ENCODE results near the gene GRB14. TPM values are rescaled to one million over a fixed set of nuclear protein-coding genes. Genes with fewer than 3 reads are reported as not detected.

The GRB14 gene
- total RNA-seq, 1 donor from 2014 or later: 11.1 TPM

- H3K4me1 Mint-ChIP-seq (ENCODE audit: low read depth, unreplicated experiment): no peaks in the 10 kb centered on the region
- Histone ChIP-seq H3K27ac (ENCODE audit: low read depth, low read length) (no peak overlapping the region), H3K4me1 (ENCODE audit: insufficient read depth, low read length) (no peaks in the 10 kb centered on the region), H3K4me2 (ENCODE audit: low read length) (no peak overlapping the region), H2AFZ (ENCODE audit: low read depth, low read length) (no peak overlapping the region), H3K9ac (ENCODE audit: low read length) (no peak overlapping the region), H3K9me3 (ENCODE audit: insufficient read depth, low read depth, low read length) (no peaks in the 10 kb centered on the region), H4K20me1 (ENCODE audit: insufficient read depth, low read length) (no peaks in the 10 kb centered on the region), H3K36me3 (ENCODE audit: insufficient read depth, low read length) (no peaks in the 10 kb centered on the region), H3K79me2 (ENCODE audit: insufficient read depth, low read length) (no peaks in the 10 kb centered on the region), H3K4me3 (ENCODE audit: insufficient read depth, low read depth, low read length) (no peak overlapping the region), H3K27me3 (ENCODE audit: insufficient read depth, low read length) (no peaks in the 10 kb centered on the region)
- no peak overlapping the region for H3K27ac Mint-ChIP-seq (ENCODE audit: unreplicated experiment)
- no peaks in the 10 kb centered on the region for H3K27me3 Mint-ChIP-seq (ENCODE audit: low read depth, unreplicated experiment)
- no peaks in the 10 kb centered on the region for H3K9me3 Mint-ChIP-seq (ENCODE audit: unreplicated experiment)
- TF ChIP-seq CTCF (IDR thresholded peaks at IDR 0.05; ENCODE audit: insufficient read depth, low read depth, low read length): no peak
- TF ChIP-seq EZH2 (IDR thresholded peaks at IDR 0.05; ENCODE audit: insufficient read depth, low read length): no peak
- FAIRE-seq (no peak), DNase-seq (ENCODE audit: low read depth) (no peak)
- H3K36me3 Mint-ChIP-seq (ENCODE audit: low read depth, unreplicated experiment): no peaks in the 10 kb centered on the region
- H3K4me3 Mint-ChIP-seq (ENCODE audit: unreplicated experiment): no peak overlapping the region
Measured at GRCh38 chr2:164574931-164575330, 46.4 kb downstream of the GRB14 start.

DNA sequence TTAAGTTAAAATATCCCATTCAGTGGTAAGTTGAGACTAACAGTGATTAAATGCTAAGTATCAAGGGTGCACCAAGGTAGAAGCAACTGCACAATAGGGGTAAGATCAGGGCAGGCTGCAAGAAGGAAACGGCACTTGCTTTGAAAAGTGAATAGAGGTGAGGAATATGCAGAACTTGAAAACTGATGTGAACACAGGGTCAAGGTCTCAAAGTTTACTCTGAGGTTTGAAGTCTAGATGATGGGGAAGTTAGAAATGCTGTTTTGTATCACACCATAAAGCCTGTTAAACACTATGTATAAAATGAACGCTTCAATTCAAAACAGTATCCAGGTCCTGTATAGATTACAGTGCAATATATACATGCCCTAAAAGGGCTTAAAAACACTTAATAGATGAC is 50.8 kb downstream of the GRB14 start:
- H4K20me1 ChIP-seq (ENCODE audit: insufficient read depth, low read length): no peaks in the 10 kb centered on the region
- no peaks in the 10 kb centered on the region for H3K9me3 ChIP-seq (ENCODE audit: insufficient read depth, low read depth, low read length)
- no peaks in the 10 kb centered on the region for H3K4me1 Mint-ChIP-seq (ENCODE audit: low read depth, unreplicated experiment)
- no peaks in the 10 kb centered on the region for H3K36me3 ChIP-seq (ENCODE audit: insufficient read depth, low read length)
- no peaks in the 10 kb centered on the region for H3K9me3 Mint-ChIP-seq (ENCODE audit: unreplicated experiment)
- no peak overlapping the region for H3K4me3 Mint-ChIP-seq (ENCODE audit: unreplicated experiment)
- H3K27ac Mint-ChIP-seq (ENCODE audit: unreplicated experiment): no peak overlapping the region
- FAIRE-seq (no peak), DNase-seq (ENCODE audit: low read depth) (no peak)
- no peak overlapping the region for H3K9ac ChIP-seq (ENCODE audit: low read length)
- no peaks in the 10 kb centered on the region for H3K36me3 Mint-ChIP-seq (ENCODE audit: low read depth, unreplicated experiment)
- H2AFZ ChIP-seq (ENCODE audit: low read depth, low read length): no peak overlapping the region
- no peaks in the 10 kb centered on the region for H3K27me3 Mint-ChIP-seq (ENCODE audit: low read depth, unreplicated experiment)
- H3K4me3 ChIP-seq (ENCODE audit: insufficient read depth, low read depth, low read length): no peak overlapping the region
- no peak overlapping the region for H3K4me2 ChIP-seq (ENCODE audit: low read length)
- H3K79me2 ChIP-seq (ENCODE audit: insufficient read depth, low read length): no peaks in the 10 kb centered on the region
- H3K27ac ChIP-seq (ENCODE audit: low read depth, low read length): no peak overlapping the region
- H3K27me3 ChIP-seq (ENCODE audit: insufficient read depth, low read length): no peaks in the 10 kb centered on the region
- TF ChIP-seq CTCF (IDR thresholded peaks at IDR 0.05; ENCODE audit: insufficient read depth, low read depth, low read length): no peak
- TF ChIP-seq EZH2 (IDR thresholded peaks at IDR 0.05; ENCODE audit: insufficient read depth, low read length): no peak
- H3K4me1 ChIP-seq (ENCODE audit: insufficient read depth, low read length): no peaks in the 10 kb centered on the region

DNA sequence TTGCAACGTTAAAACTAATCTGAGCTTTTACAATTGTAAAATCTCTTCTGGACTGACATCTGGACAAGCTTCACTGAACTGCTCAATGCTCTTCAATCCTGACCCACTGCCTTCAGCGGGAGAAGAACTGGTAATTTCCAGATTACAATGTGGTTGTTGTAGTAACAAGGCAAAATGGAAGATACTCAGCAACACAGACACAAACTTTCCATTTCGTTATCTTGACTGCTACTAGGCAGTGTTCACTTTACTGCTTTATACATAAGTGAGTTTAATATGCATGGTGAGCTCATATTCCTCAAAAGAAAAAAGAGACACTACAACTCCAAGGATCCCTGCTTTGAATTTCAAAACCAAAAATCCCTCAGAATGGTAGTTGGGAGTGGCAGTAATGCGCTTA is 51.9 kb downstream of the GRB14 start:
- no peaks in the 10 kb centered on the region for H3K9me3 ChIP-seq (ENCODE audit: insufficient read depth, low read depth, low read length)
- H3K27ac Mint-ChIP-seq (ENCODE audit: unreplicated experiment): no peak overlapping the region
- no peaks in the 10 kb centered on the region for H3K27me3 Mint-ChIP-seq (ENCODE audit: low read depth, unreplicated experiment)
- H3K27me3 ChIP-seq (ENCODE audit: insufficient read depth, low read length): no peaks in the 10 kb centered on the region
- no peaks in the 10 kb centered on the region for H4K20me1 ChIP-seq (ENCODE audit: insufficient read depth, low read length)
- no peak overlapping the region for H3K27ac ChIP-seq (ENCODE audit: low read depth, low read length)
- no peaks in the 10 kb centered on the region for H3K36me3 Mint-ChIP-seq (ENCODE audit: low read depth, unreplicated experiment)
- FAIRE-seq (no peak), DNase-seq (ENCODE audit: low read depth) (no peak)
- H3K4me2 ChIP-seq (ENCODE audit: low read length): no peak overlapping the region
- no peak overlapping the region for H3K4me3 Mint-ChIP-seq (ENCODE audit: unreplicated experiment)
- H3K9ac ChIP-seq (ENCODE audit: low read length): no peak overlapping the region
- no peak for TF ChIP-seq CTCF (IDR thresholded peaks at IDR 0.05; ENCODE audit: insufficient read depth, low read depth, low read length)
- TF ChIP-seq EZH2 (IDR thresholded peaks at IDR 0.05; ENCODE audit: insufficient read depth, low read length): no peak
- H2AFZ ChIP-seq (ENCODE audit: low read depth, low read length): no peak overlapping the region
- no peaks in the 10 kb centered on the region for H3K9me3 Mint-ChIP-seq (ENCODE audit: unreplicated experiment)
- H3K4me3 ChIP-seq (ENCODE audit: insufficient read depth, low read depth, low read length): no peak overlapping the region
- H3K4me1 Mint-ChIP-seq (ENCODE audit: low read depth, unreplicated experiment): no peaks in the 10 kb centered on the region
- H3K36me3 ChIP-seq (ENCODE audit: insufficient read depth, low read length): no peaks in the 10 kb centered on the region
- H3K4me1 ChIP-seq (ENCODE audit: insufficient read depth, low read length): no peaks in the 10 kb centered on the region
- no peaks in the 10 kb centered on the region for H3K79me2 ChIP-seq (ENCODE audit: insufficient read depth, low read length)
